ENCODE results near the gene CACNA1D.
"Not testable (repeated sequence)": the region's sequence is repeated elsewhere in the genome, so short reads cannot be mapped to it uniquely, and the experiment has no call there.

CACNA1D gene

GRCh38 chr3:53616971-53617892, 122.8 kb downstream of the CACNA1D start:
- DNase-seq (ENCODE audit: low spot score): no peak

GRCh38 chr3:53617893-53618523, 123.6 kb downstream of the CACNA1D start:
- DNase-seq (ENCODE audit: low spot score): no peak

- DNase-seq (ENCODE audit: low spot score): no peak
These were observed 124.1 kb downstream of the CACNA1D start for GRCh38 chr3:53618524-53618906.

GRCh38 chr3:53618936-53619335, 124.5 kb downstream of the CACNA1D start:
- DNase-seq (ENCODE audit: low spot score): no peak

- DNase-seq (ENCODE audit: low spot score): no peak
These were observed 129.8 kb downstream of the CACNA1D start for GRCh38 chr3:53624061-53624857.

- DNase-seq (ENCODE audit: low spot score): no peak
These were observed 132.5 kb downstream of the CACNA1D start for GRCh38 chr3:53626876-53627275.

GRCh38 chr3:53628536-53629401, 134.4 kb downstream of the CACNA1D start:
- no peak for DNase-seq (ENCODE audit: low spot score)

- DNase-seq (ENCODE audit: low spot score): no peak
These were observed 135.0 kb downstream of the CACNA1D start for GRCh38 chr3:53629402-53629723.

- DNase-seq (ENCODE audit: low spot score): no peak
These were observed 136.1 kb downstream of the CACNA1D start for GRCh38 chr3:53630547-53630946.

GRCh38 chr3:53633197-53633787, 138.9 kb downstream of the CACNA1D start:
- no peak for DNase-seq (ENCODE audit: low spot score)

GRCh38 chr3:53635041-53635440, 140.6 kb downstream of the CACNA1D start:
- DNase-seq (ENCODE audit: low spot score): no peak

- DNase-seq (ENCODE audit: low spot score): not testable (repeated sequence)
These were observed 144.4 kb downstream of the CACNA1D start for GRCh38 chr3:53638806-53639205.

GRCh38 chr3:53641397-53641796, 147.0 kb downstream of the CACNA1D start:
- DNase-seq (ENCODE audit: low spot score): no peak

GRCh38 chr3:53642211-53642610, 147.8 kb downstream of the CACNA1D start:
- DNase-seq (ENCODE audit: low spot score): no peak

GRCh38 chr3:53643757-53644156, 149.3 kb downstream of the CACNA1D start:
- DNase-seq (ENCODE audit: low spot score): peak; percentile 35

GRCh38 chr3:53645754-53646153, 151.3 kb downstream of the CACNA1D start:
- no peak for DNase-seq (ENCODE audit: low spot score)

- DNase-seq (ENCODE audit: low spot score): no peak
These were observed 152.3 kb downstream of the CACNA1D start for GRCh38 chr3:53646723-53647122.

- no peak for DNase-seq (ENCODE audit: low spot score)
These were observed 155.4 kb downstream of the CACNA1D start for GRCh38 chr3:53649816-53650215.

- no peak for DNase-seq (ENCODE audit: low spot score)
These were observed 156.0 kb downstream of the CACNA1D start for GRCh38 chr3:53650424-53650823.

GRCh38 chr3:53650928-53651661, 156.7 kb downstream of the CACNA1D start:
- no peak for DNase-seq (ENCODE audit: low spot score)

GRCh38 chr3:53651927-53652326, 157.5 kb downstream of the CACNA1D start:
- DNase-seq (ENCODE audit: low spot score): no peak
